GM12878 (cell line): ENCODE data around the gene EGFR. TPM values are rescaled to one million over a fixed set of nuclear protein-coding genes. Genes with fewer than 3 reads are reported as not detected.

Experiments
- ATAC-seq: fragments of 200-7000 bp; cut with Tn5 transposase; 3 replicates; pipeline ENCODE4 v1.9.1; 2020; ENCODE audit warnings: mild to moderate bottlenecking, moderate library complexity
- BruUV-seq: library from RNA; stranded (reverse); fragments of 400-500 nt; replicated peaks from 2 replicates; lab custom pipeline; 2021; lab: Mats Ljungman, UMichigan
- CTCF ChIA-PET: fragments of 300-600 bp; sonication (Branson Sonifier 250); formaldehyde crosslinking; extraction: SDS; loops from one replicate; lab custom pipeline; 2021; ENCODE audit warnings: inconsistent platforms; lab: Yijun Ruan, JAX
- POLR2A ChIA-PET: fragments of 350-600 bp; formaldehyde crosslinking; extraction: SDS; loops from one replicate; lab custom pipeline; 2021; ENCODE audit warnings: inconsistent platforms; lab: Charles Lee
- RAD21 ChIA-PET: fragments of 300-600 bp; sonication (Branson Sonifier 250); formaldehyde crosslinking; loops from one replicate; lab custom pipeline; 2023; ENCODE audit warnings: antibody characterized with exemption; ENCODE audit not compliant: unreplicated experiment; lab: Charles Lee
- SMC1A ChIA-PET: fragments of 300-600 bp; sonication (Branson Sonifier 250); formaldehyde crosslinking; loops from one replicate; lab custom pipeline; 2023; ENCODE audit not compliant: unreplicated experiment, uncharacterized antibody; lab: Charles Lee
- DNase-seq: peaks from one replicate; pipeline ENCODE4 v3.0.0-alpha.2; 2011; ENCODE audit warnings: low read depth, low spot score
- FAIRE-seq: peaks from 3 replicates; lab custom pipeline; 2011; peaks lifted over from hg19 to GRCh38; lab: Jason Lieb, UNC
- H2AFZ ChIP-seq: 2 replicates; pipeline ENCODE4 v1.6.0; 2011; ENCODE audit warnings: low read depth, low read length, control low read depth; ENCODE audit not compliant: control insufficient read depth
- H3K27ac ChIP-seq: 2 replicates; pipeline ENCODE4 v1.5.1; 2011; ENCODE audit warnings: control low read depth; ENCODE audit not compliant: control insufficient read depth, insufficient read depth
- H3K27me3 ChIP-seq, 2 experiments: replicated peaks in 1 of 2; 2 replicates each; pipeline versions ENCODE4 v1.6.0 to v1.6.1; 2011; ENCODE audit warnings: low read length in 1 of 2; ENCODE audit not compliant: control insufficient read depth in 2 of 2, insufficient read depth in 2 of 2
- H3K36me3 ChIP-seq, 2 experiments: 2 replicates each; pipeline ENCODE4 v1.5.1; 2011; ENCODE audit warnings: low read length in 1 of 2; ENCODE audit not compliant: control insufficient read depth in 2 of 2, insufficient read depth in 2 of 2
- H3K4me1 ChIP-seq: 2 replicates; pipeline ENCODE4 v1.6.1; 2011; ENCODE audit warnings: mild to moderate bottlenecking, low read length, moderate library complexity, mixed read lengths; ENCODE audit not compliant: control insufficient read depth, insufficient read depth
- H3K4me2 ChIP-seq: 2 replicates; pipeline ENCODE4 v1.6.0; 2011; ENCODE audit warnings: control low read depth; ENCODE audit not compliant: control insufficient read depth, insufficient read depth
- H3K4me3 ChIP-seq: fragments of 200-600 bp; sonication (generic); 2 replicates; pipeline ENCODE4 v1.5.1; 2016
- H3K79me2 ChIP-seq: 2 replicates; pipeline ENCODE4 v1.6.0; 2011; ENCODE audit warnings: low read length; ENCODE audit not compliant: control insufficient read depth, insufficient read depth
- H3K9ac ChIP-seq: 2 replicates; pipeline ENCODE4 v1.8.0; 2011; ENCODE audit warnings: low read length, control low read depth, mixed read lengths; ENCODE audit not compliant: control insufficient read depth, insufficient read depth
- H3K9me3 ChIP-seq: replicated peaks from 3 replicates; pipeline ENCODE4 v1.5.1; 2011; ENCODE audit warnings: mild to moderate bottlenecking, low read length; ENCODE audit not compliant: control insufficient read depth, insufficient read depth
- H4K20me1 ChIP-seq: 2 replicates; pipeline ENCODE4 v1.6.0; 2011; ENCODE audit not compliant: control insufficient read depth, insufficient read depth
- BMI1 ChIP-seq: fragments of 450-650 bp; IDR thresholded peaks from 2 replicates; pipeline ENCODE4 v1.6.1; 2016; ENCODE audit warnings: mild to moderate bottlenecking, moderate library complexity, borderline replicate concordance
- CBX3 ChIP-seq: fragments of 200-600 bp; sonication (generic); IDR thresholded peaks from 2 replicates; pipeline ENCODE4 v1.6.1; 2016; ENCODE audit warnings: low read depth, borderline replicate concordance
- RELB ChIP-seq: fragments of 450-650 bp; IDR thresholded peaks from 2 replicates; pipeline ENCODE4 v1.6.1; 2017; ENCODE audit warnings: low read depth, mild to moderate bottlenecking, moderate library complexity
- SMAD1 ChIP-seq: fragments of 450-650 bp; IDR thresholded peaks from 2 replicates; pipeline ENCODE4 v1.6.1; 2018; ENCODE audit warnings: mild to moderate bottlenecking, low read depth; ENCODE audit not compliant: partially characterized antibody
- ZZZ3 ChIP-seq: IDR thresholded peaks from 2 replicates; pipeline ENCODE4 v1.6.1; 2011; ENCODE audit warnings: low read depth; ENCODE audit not compliant: control insufficient read depth, insufficient read length
- WGBS: methylation state at CpG from one replicate; pipeline ENCODE4 v1.1.6; 2016; ENCODE audit warnings: low lambda C conversion rate; ENCODE audit not compliant: insufficient replicate concordance, insufficient coverage; ENCODE audit errors: missing lambda C conversion rate; 5-methylcytosine and 5-hydroxymethylcytosine counted together
- in situ Hi-C: fragments of 300-500 bp; cut with MboI; formaldehyde crosslinking; loops from 9 replicates; pipeline ENCODE4 v1.14.3; 2018; ENCODE audit warnings: mixed read lengths
- intact Hi-C: fragments of 100-400 bp; cut with micrococcal nuclease; formaldehyde crosslinking; loops from one replicate; pipeline ENCODE4 v1.14.2; 2022; ENCODE audit not compliant: unreplicated experiment
- polyA plus RNA-seq, 11 experiments: library from polyadenylated mRNA; depleted of rRNA in 4 of 11; unstranded in 6 of 11; stranded (reverse) in 5 of 11; fragments of >200 nt; fragmentation: Nextera tagmentation in 4 of 11; fragmentation: Illumina TruSeq in 1 of 11; extraction: Ambion mirVana in 4 of 11; extraction: Trizol in 1 of 11; gene quantifications; 1 replicate in 1 of 11; 2 replicates in 10 of 11; pipeline versions ENCODE4 v1.2.1 to v1.2.3, GENCODE V29; 2011 to 2016; ENCODE audit warnings: inconsistent platforms in 2 of 11, missing spikeins in 2 of 11, low read depth in 1 of 11
- total RNA-seq, 4 experiments: library from RNA; depleted of rRNA in 3 of 4; stranded (reverse); fragments of >200 nt in 3 of 4; fragmentation: Illumina TruSeq in 1 of 4; extraction: Trizol in 1 of 4; gene quantifications; 2 replicates each; pipeline versions ENCODE4 v1.2.1 to v1.2.3, GENCODE V29; 2013 to 2021
- TF ChIP-seq, protein P1 (sequence below): fragments of 450-650 bp; formaldehyde crosslinking; IDR thresholded peaks from 2 replicates; pipeline ENCODE4 v1.4.0; 2020; ENCODE audit warnings: mild to moderate bottlenecking, moderate library complexity
- TF ChIP-seq, protein P2 (sequence below): fragments of 450-650 bp; IDR thresholded peaks from 2 replicates; pipeline ENCODE4 v1.6.1; 2017; ENCODE audit warnings: borderline replicate concordance

EGFR gene
- total and polyA plus RNA-seq, 10 of the 15 experiments (the other 5 are each of a cell fraction or from before 2014, with no cell fraction given), result 0.01 to 0.31 TPM; not detected in 8

- H3K36me3 ChIP-seq, result no peaks in the 10 kb centered on the region
- in situ Hi-C loops, result no loop called here
- H3K9ac ChIP-seq, result no peak overlapping the region
- ChIA-PET SMC1A (interaction anchor here (0.5 to 3.0 kb wide), 11 partner anchors 7 to 1533 kb away, joined by 3 to 17 read pairs (median 3); no protein-coding TSS in a partner anchor), CTCF (interaction anchor here (0.7 to 1.8 kb wide), 4 partner anchors 9 to 79 kb away, joined by 3 to 6 read pairs (median 5); no protein-coding TSS in a partner anchor), POLR2A (interaction anchor here (1.0 kb wide), 1 partner anchor 42 kb away, joined by 4 read pairs; no protein-coding TSS in a partner anchor), RAD21 (interaction anchor here (0.6 to 1.7 kb wide), 5 partner anchors 12 to 175 kb away, joined by 3 to 8 read pairs (median 3); no protein-coding TSS in a partner anchor)
- H3K9me3 ChIP-seq, result no peaks in the 10 kb centered on the region
- H3K27me3 ChIP-seq, result no peaks in the 10 kb centered on the region; a peak in 1 of 4 replicates
- H2AFZ ChIP-seq, result no peak overlapping the region
- H3K79me2 ChIP-seq, result no peaks in the 10 kb centered on the region
- peaks cover 3% of the 10 kb centered on the region; the same call in 1 of the 2 replicates for H3K4me1 ChIP-seq
- ATAC-seq (no peak), FAIRE-seq (no peak), DNase-seq (no peak)
- TF ChIP-seq CBX3 (no peak), RELB (no peak), SMAD1 (no peak), BMI1 (no peak), ZZZ3 (no peak)
- TF ChIP-seq, protein P1, sequence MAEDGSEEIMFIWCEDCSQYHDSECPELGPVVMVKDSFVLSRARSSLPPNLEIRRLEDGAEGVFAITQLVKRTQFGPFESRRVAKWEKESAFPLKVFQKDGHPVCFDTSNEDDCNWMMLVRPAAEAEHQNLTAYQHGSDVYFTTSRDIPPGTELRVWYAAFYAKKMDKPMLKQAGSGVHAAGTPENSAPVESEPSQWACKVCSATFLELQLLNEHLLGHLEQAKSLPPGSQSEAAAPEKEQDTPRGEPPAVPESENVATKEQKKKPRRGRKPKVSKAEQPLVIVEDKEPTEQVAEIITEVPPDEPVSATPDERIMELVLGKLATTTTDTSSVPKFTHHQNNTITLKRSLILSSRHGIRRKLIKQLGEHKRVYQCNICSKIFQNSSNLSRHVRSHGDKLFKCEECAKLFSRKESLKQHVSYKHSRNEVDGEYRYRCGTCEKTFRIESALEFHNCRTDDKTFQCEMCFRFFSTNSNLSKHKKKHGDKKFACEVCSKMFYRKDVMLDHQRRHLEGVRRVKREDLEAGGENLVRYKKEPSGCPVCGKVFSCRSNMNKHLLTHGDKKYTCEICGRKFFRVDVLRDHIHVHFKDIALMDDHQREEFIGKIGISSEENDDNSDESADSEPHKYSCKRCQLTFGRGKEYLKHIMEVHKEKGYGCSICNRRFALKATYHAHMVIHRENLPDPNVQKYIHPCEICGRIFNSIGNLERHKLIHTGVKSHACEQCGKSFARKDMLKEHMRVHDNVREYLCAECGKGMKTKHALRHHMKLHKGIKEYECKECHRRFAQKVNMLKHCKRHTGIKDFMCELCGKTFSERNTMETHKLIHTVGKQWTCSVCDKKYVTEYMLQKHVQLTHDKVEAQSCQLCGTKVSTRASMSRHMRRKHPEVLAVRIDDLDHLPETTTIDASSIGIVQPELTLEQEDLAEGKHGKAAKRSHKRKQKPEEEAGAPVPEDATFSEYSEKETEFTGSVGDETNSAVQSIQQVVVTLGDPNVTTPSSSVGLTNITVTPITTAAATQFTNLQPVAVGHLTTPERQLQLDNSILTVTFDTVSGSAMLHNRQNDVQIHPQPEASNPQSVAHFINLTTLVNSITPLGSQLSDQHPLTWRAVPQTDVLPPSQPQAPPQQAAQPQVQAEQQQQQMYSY (CRISPR knock-in tag), result no peak
- TF ChIP-seq, protein P2, sequence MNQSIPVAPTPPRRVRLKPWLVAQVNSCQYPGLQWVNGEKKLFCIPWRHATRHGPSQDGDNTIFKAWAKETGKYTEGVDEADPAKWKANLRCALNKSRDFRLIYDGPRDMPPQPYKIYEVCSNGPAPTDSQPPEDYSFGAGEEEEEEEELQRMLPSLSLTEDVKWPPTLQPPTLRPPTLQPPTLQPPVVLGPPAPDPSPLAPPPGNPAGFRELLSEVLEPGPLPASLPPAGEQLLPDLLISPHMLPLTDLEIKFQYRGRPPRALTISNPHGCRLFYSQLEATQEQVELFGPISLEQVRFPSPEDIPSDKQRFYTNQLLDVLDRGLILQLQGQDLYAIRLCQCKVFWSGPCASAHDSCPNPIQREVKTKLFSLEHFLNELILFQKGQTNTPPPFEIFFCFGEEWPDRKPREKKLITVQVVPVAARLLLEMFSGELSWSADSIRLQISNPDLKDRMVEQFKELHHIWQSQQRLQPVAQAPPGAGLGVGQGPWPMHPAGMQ, result no peak
- H3K27ac ChIP-seq, result no peak overlapping the region
- no TSS peak for BruUV-seq
- H3K4me3 ChIP-seq, result no peak overlapping the region
- 12% methylated on average over 6 of the region's 6 CpGs for WGBS
- intact Hi-C loops, result no loop called here
- no peaks in the 10 kb centered on the region for H4K20me1 ChIP-seq
- H3K4me2 ChIP-seq, result no peak overlapping the region
These were observed 110.0 kb downstream of the EGFR start for GRCh38 chr7:55128693-55129394.
